MCF 10A (cell line): Measurements from ENCODE around the gene PNPLA1. TPM values are rescaled to one million over a fixed set of nuclear protein-coding genes. Genes with fewer than 3 reads are reported as not detected.

ENCODE experiments used
- BruUV-seq: library from RNA; stranded (reverse); fragments of 400-500 nt; replicated peaks from 2 replicates; lab custom pipeline; 2021; lab: Mats Ljungman, UMichigan
- CTCF ChIA-PET: fragments of 300-600 bp; sonication (Branson Sonifier 250); formaldehyde crosslinking; extraction: SDS; loops from one replicate; lab custom pipeline; 2021; ENCODE audit warnings: antibody characterized with exemption, inconsistent platforms; lab: Yijun Ruan, JAX
- POLR2A ChIA-PET: fragments of 300-600, 350-650 bp; sonication (Branson Sonifier 250); formaldehyde crosslinking; extraction: SDS; loops from one replicate; lab custom pipeline; 2020; ENCODE audit warnings: antibody characterized with exemption, inconsistent platforms; lab: Yijun Ruan, JAX
- DNase-seq: peaks from one replicate; pipeline ENCODE4 v3.0.0-alpha.2; 2018; ENCODE audit not compliant: unreplicated experiment
- H3K27ac Mint-ChIP-seq: one replicate; pipeline ENCODE4 v1.8.0; 2022; ENCODE audit warnings: mild to moderate bottlenecking, low read depth, mixed read lengths; ENCODE audit not compliant: unreplicated experiment
- H3K27me3 Mint-ChIP-seq: one replicate; pipeline ENCODE4 v1.8.0; 2022; ENCODE audit warnings: mixed read lengths; ENCODE audit not compliant: insufficient read depth, unreplicated experiment
- H3K36me3 Mint-ChIP-seq: one replicate; pipeline ENCODE4 v1.8.0; 2022; ENCODE audit warnings: mild to moderate bottlenecking, moderate library complexity, mixed read lengths; ENCODE audit not compliant: insufficient read depth, unreplicated experiment
- H3K4me1 Mint-ChIP-seq: one replicate; pipeline ENCODE4 v1.8.0; 2022; ENCODE audit warnings: mixed read lengths; ENCODE audit not compliant: insufficient read depth, unreplicated experiment
- H3K4me3 Mint-ChIP-seq: one replicate; pipeline ENCODE4 v1.8.0; 2022; ENCODE audit warnings: mild to moderate bottlenecking, moderate library complexity, mixed read lengths; ENCODE audit not compliant: unreplicated experiment
- H3K9me3 Mint-ChIP-seq: one replicate; pipeline ENCODE4 v1.8.0; 2022; ENCODE audit warnings: mixed read lengths; ENCODE audit not compliant: unreplicated experiment
- CTCF ChIP-seq: fragments of 200-600 bp; IDR thresholded peaks from one replicate; pipeline ENCODE4 v1.8.0; 2022; ENCODE audit warnings: antibody characterized with exemption, mild to moderate bottlenecking; ENCODE audit not compliant: unreplicated experiment
- intact Hi-C: fragments of 100-400 bp; cut with micrococcal nuclease; formaldehyde crosslinking; loops from 2 replicates; pipeline ENCODE4 v1.14.1; 2022
- total RNA-seq: library from RNA; stranded (reverse); gene quantifications from 2 replicates; pipeline ENCODE4 v1.2.3, GENCODE V29; 2022

Gene PNPLA1
- total RNA-seq, 1 experiment from 2014 or later, result not detected

DNA sequence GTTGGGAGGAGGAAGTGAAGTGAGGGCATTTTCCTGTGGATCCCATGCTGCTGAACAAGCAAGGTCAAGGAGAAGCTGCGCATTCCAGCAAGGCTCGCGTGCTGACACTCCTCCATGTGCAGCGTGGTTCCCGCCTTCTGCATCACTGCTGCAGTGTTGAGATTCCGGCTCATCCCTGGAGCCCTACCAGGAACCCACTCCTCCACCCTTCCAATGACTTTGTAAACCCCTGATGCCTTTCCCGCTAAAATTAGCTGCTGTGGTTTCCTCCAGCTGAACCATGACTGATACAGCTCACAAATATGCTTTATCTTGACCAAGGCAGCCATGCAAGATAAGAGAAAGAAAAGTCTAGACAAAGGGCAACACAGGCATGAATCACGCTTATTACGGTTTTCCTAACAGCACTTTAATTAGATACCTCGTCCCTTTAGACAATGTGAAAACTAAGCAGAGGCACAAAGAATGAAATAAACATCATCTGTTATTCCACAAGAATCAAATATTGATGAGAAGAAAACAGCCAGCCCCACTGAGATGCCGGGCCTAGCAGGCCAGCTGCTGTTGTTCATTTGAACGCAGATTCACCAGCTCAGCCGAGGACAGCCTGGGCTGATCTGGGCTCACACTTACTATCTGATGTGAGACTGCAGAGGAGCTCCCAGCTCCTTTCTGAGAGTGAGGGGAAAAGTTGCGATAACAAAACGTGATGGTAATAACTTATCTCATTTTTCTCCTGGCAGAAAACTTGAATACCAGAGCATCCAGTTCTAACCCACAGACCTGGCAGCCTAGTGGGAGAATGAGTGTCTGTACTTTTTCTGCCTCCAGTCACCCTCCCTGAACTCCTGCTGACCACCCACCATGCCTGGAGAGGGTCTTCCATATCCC lies 81.1 kb downstream of the PNPLA1 start:
- no peaks in the 10 kb centered on the region for H3K36me3 Mint-ChIP-seq
- no peak for DNase-seq
- ChIA-PET CTCF (interaction anchor here (0.5 to 8.5 kb wide), 6 partner anchors 9 to 248 kb away, joined by 3 to 43 read pairs (median 6); no protein-coding TSS in a partner anchor), POLR2A (interaction anchor here (0.7 kb wide), 1 partner anchor 7 kb away, joined by 3 read pairs; no protein-coding TSS in a partner anchor)
- H3K27me3 Mint-ChIP-seq, result no peaks in the 10 kb centered on the region
- no peak overlapping the region for H3K27ac Mint-ChIP-seq
- no peaks in the 10 kb centered on the region for H3K9me3 Mint-ChIP-seq
- BruUV-seq, result no TSS peak
- intact Hi-C loops, result no loop called here
- no peak for TF ChIP-seq CTCF
- H3K4me1 Mint-ChIP-seq, result peaks cover 6% of the 10 kb centered on the region
- H3K4me3 Mint-ChIP-seq, result no peak overlapping the region

GRCh38 chr6:36352477-36353157 lies 82.8 kb downstream of the PNPLA1 start:
- no TSS peak for BruUV-seq
- intact Hi-C loops, result no loop called here
- no peak for TF ChIP-seq CTCF
- POLR2A ChIA-PET, result no interaction called here
- Mint-ChIP-seq H3K27ac (no peak overlapping the region), H3K4me1 (peaks cover 6% of the 10 kb centered on the region), H3K27me3 (no peaks in the 10 kb centered on the region), H3K36me3 (no peaks in the 10 kb centered on the region), H3K4me3 (no peak overlapping the region), H3K9me3 (no peaks in the 10 kb centered on the region)
- DNase-seq, result no peak
- CTCF ChIA-PET, result interaction anchor here (0.7 to 8.5 kb wide), 4 partner anchors 12 to 501 kb away, joined by 3 to 43 read pairs (median 4); no protein-coding TSS in a partner anchor

- peaks cover 6% of the 10 kb centered on the region for H3K4me1 Mint-ChIP-seq
- POLR2A ChIA-PET, result no interaction called here
- no peak overlapping the region for H3K27ac Mint-ChIP-seq
- CTCF ChIA-PET, result interaction anchor here (0.8 to 8.5 kb wide), 3 partner anchors 13 to 259 kb away, joined by 3 to 43 read pairs (median 4); no protein-coding TSS in a partner anchor
- no peak for DNase-seq
- no peaks in the 10 kb centered on the region for H3K27me3 Mint-ChIP-seq
- no peaks in the 10 kb centered on the region for H3K36me3 Mint-ChIP-seq
- H3K9me3 Mint-ChIP-seq, result no peaks in the 10 kb centered on the region
- TF ChIP-seq CTCF, result no peak
- no peak overlapping the region for H3K4me3 Mint-ChIP-seq
- BruUV-seq, result no TSS peak
- intact Hi-C loops, result no loop called here
These were observed 83.6 kb downstream of the PNPLA1 start for GRCh38 chr6:36353411-36353915.

- CTCF ChIA-PET, result interaction anchor here (0.6 to 8.5 kb wide), 7 partner anchors 15 to 404 kb away, joined by 3 to 43 read pairs (median 4); no protein-coding TSS in a partner anchor
- Mint-ChIP-seq H3K4me3 (no peak overlapping the region), H3K27me3 (no peaks in the 10 kb centered on the region), H3K9me3 (no peaks in the 10 kb centered on the region), H3K4me1 (no peaks in the 10 kb centered on the region), H3K36me3 (no peaks in the 10 kb centered on the region), H3K27ac (no peak overlapping the region)
- no peak for DNase-seq
- no TSS peak for BruUV-seq
- POLR2A ChIA-PET, result interaction anchor here (0.6 kb wide), 2 partner anchors 35 to 122 kb away, joined by 3 read pairs; no protein-coding TSS in a partner anchor
- intact Hi-C loops, result no loop called here
- TF ChIP-seq CTCF, result no peak
These were observed 86.0 kb downstream of the PNPLA1 start for GRCh38 chr6:36355819-36356218.
